ENCODE measurements around the gene SEMA3A. TPM values are rescaled to one million over a fixed set of nuclear protein-coding genes. Genes with fewer than 3 reads are reported as not detected.

The SEMA3A gene
- total RNA-seq, 1 experiment from 2014 or later: 6.3 TPM

DNA sequence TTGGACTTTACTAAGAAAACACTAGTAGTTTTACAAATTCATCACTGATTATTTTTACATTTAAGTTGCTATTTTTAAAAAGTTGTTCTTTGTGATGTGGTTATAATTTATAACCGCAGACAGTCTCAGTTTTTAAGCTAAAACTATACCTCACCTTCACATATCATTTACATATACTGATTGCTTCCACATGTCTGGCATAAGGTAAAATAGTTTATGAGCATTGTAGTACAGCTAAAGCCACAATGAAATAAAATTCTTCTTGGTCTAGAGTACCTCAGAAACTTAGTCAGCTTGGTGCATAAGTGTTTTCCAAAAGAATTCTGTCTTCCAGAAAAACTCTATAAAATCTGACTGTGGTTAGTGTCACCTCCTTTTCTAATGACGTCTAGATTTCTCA is 13.0 kb downstream of the SEMA3A start:
- Histone ChIP-seq H3K27me3 (ENCODE audit: insufficient read depth, low read depth) (no peaks in the 10 kb centered on the region), H3K9me2 (ENCODE audit: insufficient read depth) (no peaks in the 10 kb centered on the region; the same call in 1 of the 2 replicates), H3K4me2 (no peak overlapping the region), H3K27ac (no peak overlapping the region), H3K4me3 (no peak overlapping the region), H3F3A (ENCODE audit: insufficient read depth, low read depth) (no peaks in the 10 kb centered on the region), H3K4me1 (replicated peaks; ENCODE audit: insufficient read depth) (no peaks in the 10 kb centered on the region), H3K36me3 (ENCODE audit: low read depth) (no peaks in the 10 kb centered on the region), H3K79me2 (ENCODE audit: low read depth) (no peaks in the 10 kb centered on the region), H2AFZ (no peak overlapping the region), H4K20me1 (ENCODE audit: insufficient read depth) (no peaks in the 10 kb centered on the region), H3K9me3 (ENCODE audit: insufficient read depth, low read depth) (peaks cover 6% of the 10 kb centered on the region)
- DNase-seq: no peak
- CTCF ChIA-PET: no interaction called here
- TF ChIP-seq EZH2 (IDR thresholded peaks at IDR 0.05; ENCODE audit: low read depth): no peak
- TF ChIP-seq, protein P1, sequence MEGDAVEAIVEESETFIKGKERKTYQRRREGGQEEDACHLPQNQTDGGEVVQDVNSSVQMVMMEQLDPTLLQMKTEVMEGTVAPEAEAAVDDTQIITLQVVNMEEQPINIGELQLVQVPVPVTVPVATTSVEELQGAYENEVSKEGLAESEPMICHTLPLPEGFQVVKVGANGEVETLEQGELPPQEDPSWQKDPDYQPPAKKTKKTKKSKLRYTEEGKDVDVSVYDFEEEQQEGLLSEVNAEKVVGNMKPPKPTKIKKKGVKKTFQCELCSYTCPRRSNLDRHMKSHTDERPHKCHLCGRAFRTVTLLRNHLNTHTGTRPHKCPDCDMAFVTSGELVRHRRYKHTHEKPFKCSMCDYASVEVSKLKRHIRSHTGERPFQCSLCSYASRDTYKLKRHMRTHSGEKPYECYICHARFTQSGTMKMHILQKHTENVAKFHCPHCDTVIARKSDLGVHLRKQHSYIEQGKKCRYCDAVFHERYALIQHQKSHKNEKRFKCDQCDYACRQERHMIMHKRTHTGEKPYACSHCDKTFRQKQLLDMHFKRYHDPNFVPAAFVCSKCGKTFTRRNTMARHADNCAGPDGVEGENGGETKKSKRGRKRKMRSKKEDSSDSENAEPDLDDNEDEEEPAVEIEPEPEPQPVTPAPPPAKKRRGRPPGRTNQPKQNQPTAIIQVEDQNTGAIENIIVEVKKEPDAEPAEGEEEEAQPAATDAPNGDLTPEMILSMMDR (conservative IDR thresholded peaks at IDR 0.05): no peak
- POLR2A ChIA-PET (ENCODE audit: unreplicated experiment): no interaction called here
- intact Hi-C loops (cut with micrococcal nuclease; ENCODE audit: unreplicated experiment): no loop called here
- BruUV-seq (replicated peaks): no TSS peak

GRCh38 chr7:84177758-84178412 is 16.7 kb downstream of the SEMA3A start:
- Histone ChIP-seq H3K27ac (no peak overlapping the region), H3K27me3 (ENCODE audit: insufficient read depth, low read depth) (no peaks in the 10 kb centered on the region), H3K4me1 (replicated peaks; ENCODE audit: insufficient read depth) (no peaks in the 10 kb centered on the region), H3K4me2 (no peak overlapping the region), H3K9me3 (ENCODE audit: insufficient read depth, low read depth) (no peaks in the 10 kb centered on the region; the same call in 1 of the 2 replicates), H3K4me3 (no peak overlapping the region), H4K20me1 (ENCODE audit: insufficient read depth) (no peaks in the 10 kb centered on the region), H3K9me2 (ENCODE audit: insufficient read depth) (no peaks in the 10 kb centered on the region), H2AFZ (no peak overlapping the region), H3K79me2 (ENCODE audit: low read depth) (no peaks in the 10 kb centered on the region), H3K36me3 (ENCODE audit: low read depth) (no peaks in the 10 kb centered on the region), H3F3A (ENCODE audit: insufficient read depth, low read depth) (no peaks in the 10 kb centered on the region)
- intact Hi-C loops (cut with micrococcal nuclease; ENCODE audit: unreplicated experiment): no loop called here
- TF ChIP-seq, protein P1 (conservative IDR thresholded peaks at IDR 0.05): no peak
- TF ChIP-seq EZH2 (IDR thresholded peaks at IDR 0.05; ENCODE audit: low read depth): no peak
- ChIA-PET POLR2A (ENCODE audit: unreplicated experiment) (interaction anchor here (0.7 kb wide), 1 partner anchor 153 kb away, joined by 8 read pairs; no protein-coding TSS in a partner anchor), CTCF (interaction anchor here (0.5 kb wide), 1 partner anchor 241 kb away, joined by 3 read pairs; no protein-coding TSS in a partner anchor)
- no TSS peak for BruUV-seq (replicated peaks)
- no peak for DNase-seq

DNA sequence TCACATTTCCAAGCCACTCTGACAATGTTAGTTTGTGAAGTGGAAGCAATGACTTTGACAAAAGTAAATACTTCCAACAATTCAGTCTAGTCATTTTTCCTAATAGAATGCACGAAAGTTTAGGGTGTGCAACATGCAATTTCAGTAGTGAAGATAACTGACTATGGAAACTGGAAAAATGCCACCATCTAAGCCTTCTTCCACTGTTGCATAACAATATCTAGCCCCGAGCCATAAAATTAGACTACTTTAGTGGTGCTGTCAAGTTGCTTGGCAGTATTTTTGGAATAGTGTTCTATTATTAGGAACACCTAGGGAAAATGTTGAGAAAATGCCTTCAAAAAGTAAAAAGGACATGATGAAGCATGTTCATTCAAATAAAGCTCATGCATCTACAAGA is 17.9 kb downstream of the SEMA3A start:
- no peaks in the 10 kb centered on the region for H3K4me1 ChIP-seq (replicated peaks; ENCODE audit: insufficient read depth)
- no peaks in the 10 kb centered on the region; the same call in 1 of the 2 replicates for H3K9me3 ChIP-seq (ENCODE audit: insufficient read depth, low read depth)
- H3K36me3 ChIP-seq (ENCODE audit: low read depth): no peaks in the 10 kb centered on the region
- no peaks in the 10 kb centered on the region for H3F3A ChIP-seq (ENCODE audit: insufficient read depth, low read depth)
- ChIA-PET POLR2A (ENCODE audit: unreplicated experiment) (no interaction called here), CTCF (no interaction called here)
- H3K27me3 ChIP-seq (ENCODE audit: insufficient read depth, low read depth): no peaks in the 10 kb centered on the region
- no peaks in the 10 kb centered on the region for H4K20me1 ChIP-seq (ENCODE audit: insufficient read depth)
- no peak overlapping the region for H3K4me2 ChIP-seq
- BruUV-seq (replicated peaks): no TSS peak
- intact Hi-C loops (cut with micrococcal nuclease; ENCODE audit: unreplicated experiment): no loop called here
- no peaks in the 10 kb centered on the region for H3K79me2 ChIP-seq (ENCODE audit: low read depth)
- H3K9me2 ChIP-seq (ENCODE audit: insufficient read depth): no peaks in the 10 kb centered on the region
- H3K4me3 ChIP-seq: no peak overlapping the region
- no peak overlapping the region for H3K27ac ChIP-seq
- no peak for TF ChIP-seq EZH2 (IDR thresholded peaks at IDR 0.05; ENCODE audit: low read depth)
- TF ChIP-seq, protein P1 (conservative IDR thresholded peaks at IDR 0.05): no peak
- DNase-seq: no peak
- no peak overlapping the region for H2AFZ ChIP-seq

All from PC-9 (cell line).